Fibroblast of pulmonary artery (primary cell): ENCODE results near the gene TRMT10B.

Experiments
- DNase-seq: peaks from one replicate; pipeline ENCODE4 v3.0.0-alpha.2; 2010; ENCODE audit warnings: low read depth
- H3K4me3 ChIP-seq: replicated peaks from 2 replicates; pipeline ENCODE4 v1.5.1; 2011; ENCODE audit warnings: low read depth, mild to moderate bottlenecking, control low read depth, low read length, moderate library complexity
- TF ChIP-seq, protein P1 (sequence below): IDR thresholded peaks from 2 replicates; pipeline ENCODE4 v1.5.1; 2011; ENCODE audit warnings: mild to moderate bottlenecking, control low read depth, low read length, inconsistent platforms; ENCODE audit errors: missing control alignments

Gene TRMT10B

DNA sequence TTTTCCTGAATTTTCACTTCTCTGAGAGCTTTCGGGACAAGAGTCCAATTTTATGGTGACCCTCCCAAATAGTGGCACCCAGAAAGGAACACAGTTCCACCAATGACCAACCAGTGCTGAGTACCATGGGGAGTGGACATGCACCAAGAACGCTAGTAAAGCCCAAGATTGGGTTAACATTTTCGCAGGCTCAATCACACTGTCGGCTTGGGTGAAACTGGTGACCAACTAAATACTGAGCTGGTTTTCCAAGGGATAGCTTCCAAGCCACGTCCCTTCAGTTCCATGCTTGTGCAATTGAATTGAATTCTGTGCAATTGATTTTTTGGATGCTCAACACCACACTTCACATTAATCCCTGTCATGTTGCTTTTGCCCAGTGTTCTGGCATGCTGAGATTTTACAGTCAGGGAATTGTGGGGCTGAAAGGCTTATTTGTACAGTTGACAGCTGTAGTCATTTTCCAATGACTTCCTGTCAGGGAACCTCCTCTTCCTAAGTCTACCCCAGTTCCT, 37.6 kb upstream of the TRMT10B start:
- no peak overlapping the region for H3K4me3 ChIP-seq
- TF ChIP-seq, protein P1, sequence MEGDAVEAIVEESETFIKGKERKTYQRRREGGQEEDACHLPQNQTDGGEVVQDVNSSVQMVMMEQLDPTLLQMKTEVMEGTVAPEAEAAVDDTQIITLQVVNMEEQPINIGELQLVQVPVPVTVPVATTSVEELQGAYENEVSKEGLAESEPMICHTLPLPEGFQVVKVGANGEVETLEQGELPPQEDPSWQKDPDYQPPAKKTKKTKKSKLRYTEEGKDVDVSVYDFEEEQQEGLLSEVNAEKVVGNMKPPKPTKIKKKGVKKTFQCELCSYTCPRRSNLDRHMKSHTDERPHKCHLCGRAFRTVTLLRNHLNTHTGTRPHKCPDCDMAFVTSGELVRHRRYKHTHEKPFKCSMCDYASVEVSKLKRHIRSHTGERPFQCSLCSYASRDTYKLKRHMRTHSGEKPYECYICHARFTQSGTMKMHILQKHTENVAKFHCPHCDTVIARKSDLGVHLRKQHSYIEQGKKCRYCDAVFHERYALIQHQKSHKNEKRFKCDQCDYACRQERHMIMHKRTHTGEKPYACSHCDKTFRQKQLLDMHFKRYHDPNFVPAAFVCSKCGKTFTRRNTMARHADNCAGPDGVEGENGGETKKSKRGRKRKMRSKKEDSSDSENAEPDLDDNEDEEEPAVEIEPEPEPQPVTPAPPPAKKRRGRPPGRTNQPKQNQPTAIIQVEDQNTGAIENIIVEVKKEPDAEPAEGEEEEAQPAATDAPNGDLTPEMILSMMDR = no peak
- no peak for DNase-seq

DNA sequence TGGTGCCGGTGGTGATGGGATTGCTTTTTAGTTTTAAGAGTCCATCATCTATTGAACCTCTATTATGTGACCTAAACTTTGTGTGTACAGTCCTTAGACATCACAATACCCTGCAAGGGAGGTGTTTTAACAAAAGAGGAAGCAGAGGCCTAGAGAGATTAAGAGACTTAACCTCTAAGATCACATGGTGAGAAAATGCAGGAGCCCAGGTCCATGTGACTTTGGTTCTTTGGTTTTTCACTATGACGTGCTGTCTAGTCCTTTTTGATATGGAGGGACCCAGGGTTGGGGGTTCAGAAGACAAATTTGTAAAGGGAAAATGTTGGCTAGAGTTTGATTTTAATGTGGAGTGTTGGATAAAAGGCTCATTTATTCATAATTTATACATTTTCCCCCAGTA, 34.1 kb upstream of the TRMT10B start:
- DNase-seq = no peak
- TF ChIP-seq, protein P1 = no peak
- no peak overlapping the region for H3K4me3 ChIP-seq

DNA sequence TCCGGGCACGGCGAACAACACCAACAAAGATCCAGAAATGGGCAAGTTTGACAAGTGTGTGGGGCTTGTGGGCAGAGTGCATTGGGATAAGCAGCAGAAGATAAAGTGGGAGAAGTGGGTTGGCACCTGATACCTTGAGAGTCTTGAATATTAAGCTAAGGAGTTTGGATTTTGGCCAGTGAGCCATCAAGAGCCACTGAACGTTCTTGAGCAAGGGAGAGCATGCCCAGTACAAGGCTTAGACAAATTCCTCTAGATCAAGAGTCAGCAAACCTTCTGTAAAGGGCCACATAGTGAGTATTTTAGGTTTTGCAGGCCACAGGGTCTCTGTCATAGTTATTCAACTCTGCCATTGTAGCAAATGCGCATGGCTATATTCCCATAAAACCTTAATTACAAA, 26.6 kb upstream of the TRMT10B start:
- DNase-seq = no peak
- TF ChIP-seq, protein P1 = no peak
- H3K4me3 ChIP-seq = no peak overlapping the region

DNA sequence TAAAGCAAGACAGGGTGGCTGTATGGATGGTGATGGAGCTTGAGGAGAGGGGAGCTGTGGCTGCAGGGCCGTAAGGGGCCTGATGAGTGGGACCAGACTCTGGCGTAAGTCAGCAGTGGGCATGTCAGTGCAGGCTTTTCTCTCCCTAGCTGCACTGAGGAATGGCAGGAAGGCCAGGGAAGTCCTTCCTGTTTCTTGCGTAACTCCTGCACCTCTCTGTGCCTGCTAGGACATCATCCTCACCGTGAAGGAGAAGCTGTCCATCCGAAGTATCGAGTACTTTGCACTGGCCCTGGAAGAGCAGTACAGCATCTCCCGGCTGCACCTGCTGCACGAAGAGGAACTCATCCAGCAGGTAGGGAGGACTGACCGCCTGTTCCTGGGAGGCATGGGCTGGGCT, 24.1 kb upstream of the TRMT10B start:
- no peak for DNase-seq

DNA sequence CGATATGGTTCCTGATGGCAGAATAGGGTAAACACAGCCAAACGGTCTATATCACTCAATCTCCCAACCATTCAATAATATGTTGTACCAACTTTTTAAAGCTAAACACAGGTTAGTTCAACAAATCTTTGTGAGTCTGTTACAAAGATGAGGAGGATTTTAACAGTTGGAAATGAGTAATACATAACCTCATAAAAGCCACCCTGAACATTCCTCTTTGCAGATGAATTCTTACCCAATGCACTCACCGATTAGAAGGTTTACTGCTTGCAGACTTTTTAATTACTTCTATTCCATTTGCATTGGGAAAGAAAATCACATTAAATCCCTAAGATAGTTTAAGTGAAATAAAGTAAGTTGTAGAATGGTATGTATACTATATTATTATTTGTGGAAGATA, 23.3 kb upstream of the TRMT10B start:
- no peak overlapping the region for H3K4me3 ChIP-seq
- DNase-seq = no peak
- TF ChIP-seq, protein P1 = no peak

More for the DNA sequence above, 24.1 kb upstream of the TRMT10B start:
- H3K4me3 ChIP-seq = no peak overlapping the region
- TF ChIP-seq, protein P1 = no peak

GRCh38 chr9:37730839-37731238, 22.8 kb upstream of the TRMT10B start:
- DNase-seq = no peak
- H3K4me3 ChIP-seq = no peak overlapping the region
- TF ChIP-seq, protein P1 = no peak

GRCh38 chr9:37732086-37732741, 21.4 kb upstream of the TRMT10B start:
- TF ChIP-seq, protein P1 = no peak
- no peak overlapping the region for H3K4me3 ChIP-seq
- no peak for DNase-seq
